MM.1S (cell line): Measurements from ENCODE around the gene TYW3.

Experiments used
- DNase-seq: peaks from one replicate; pipeline ENCODE4 v3.0.0-alpha.2; 2015
- H2AFZ ChIP-seq: fragments of 300-600 bp; sonication (generic); 2 replicates; pipeline ENCODE4 v1.6.0; 2016; ENCODE audit warnings: antibody characterized with exemption, low read length
- H3F3A ChIP-seq: fragments of 300-600 bp; sonication (generic); 2 replicates; pipeline ENCODE4 v1.6.1; 2016; ENCODE audit warnings: mild to moderate bottlenecking, antibody characterized with exemption, low read length, moderate library complexity, mixed read lengths; ENCODE audit not compliant: insufficient read depth
- H3K27ac ChIP-seq: fragments of 300-600 bp; sonication (generic); 2 replicates; pipeline ENCODE4 v1.5.1; 2016; ENCODE audit warnings: mild to moderate bottlenecking, low read length
- H3K27me3 ChIP-seq: fragments of 300-600 bp; sonication (generic); replicated peaks from 2 replicates; pipeline ENCODE4 v1.6.0; 2016; ENCODE audit warnings: low read length; ENCODE audit not compliant: insufficient read depth
- H3K36me3 ChIP-seq: fragments of 300-600 bp; sonication (generic); replicated peaks from 2 replicates; pipeline ENCODE4 v1.6.1; 2016; ENCODE audit warnings: mild to moderate bottlenecking, low read length, mixed read lengths; ENCODE audit not compliant: insufficient read depth
- H3K4me1 ChIP-seq: fragments of 300-600 bp; sonication (generic); 2 replicates; pipeline ENCODE4 v1.6.1; 2016; ENCODE audit warnings: low read length, mixed read lengths
- H3K4me2 ChIP-seq: fragments of 300-600 bp; sonication (generic); 2 replicates; pipeline ENCODE4 v1.6.0; 2016; ENCODE audit warnings: low read depth, low read length
- H3K4me3 ChIP-seq: fragments of 300-600 bp; sonication (generic); 2 replicates; pipeline ENCODE4 v1.5.1; 2016; ENCODE audit warnings: low read length, mixed read lengths
- H3K79me2 ChIP-seq: fragments of 300-600 bp; sonication (generic); 2 replicates; pipeline ENCODE4 v1.6.1; 2016; ENCODE audit warnings: mixed run types, low read length, mixed read lengths
- H3K9ac ChIP-seq: fragments of 300-600 bp; sonication (generic); 2 replicates; pipeline ENCODE4 v1.6.1; 2016; ENCODE audit warnings: low read length, mixed read lengths
- H3K9me2 ChIP-seq: fragments of 300-600 bp; sonication (generic); replicated peaks from 2 replicates; pipeline ENCODE4 v1.6.1; 2016; ENCODE audit warnings: mild to moderate bottlenecking, low read length, mixed read lengths; ENCODE audit not compliant: insufficient read depth
- H3K9me3 ChIP-seq: fragments of 300-600 bp; sonication (generic); replicated peaks from 2 replicates; pipeline ENCODE4 v1.6.1; 2016; ENCODE audit warnings: mild to moderate bottlenecking, low read length, mixed read lengths; ENCODE audit not compliant: insufficient read depth
- H4K20me1 ChIP-seq: fragments of 300-600 bp; sonication (generic); 2 replicates; pipeline ENCODE4 v1.6.1; 2016; ENCODE audit warnings: mild to moderate bottlenecking, low read length, moderate library complexity, mixed read lengths; ENCODE audit not compliant: insufficient read depth
- CTCF ChIP-seq: fragments of 300-600 bp; sonication (generic); IDR thresholded peaks from 2 replicates; pipeline ENCODE4 v1.5.1; 2016; ENCODE audit warnings: antibody characterized with exemption, low read length, mixed read lengths
- EZH2 ChIP-seq: fragments of 300-600 bp; sonication (generic); optimal IDR thresholded peaks from 2 replicates; pipeline ENCODE3; 2017; ENCODE audit warnings: low read depth, mild to moderate bottlenecking, antibody characterized with exemption, low read length, mixed read lengths
- EZH2phosphoT487 ChIP-seq: fragments of 300-600 bp; sonication (generic); IDR thresholded peaks from 2 replicates; pipeline ENCODE4 v1.6.1; 2018; ENCODE audit warnings: antibody characterized with exemption, low read length

Gene TYW3

GRCh38 chr1:74714429-74715235 lies 18.3 kb upstream of the TYW3 start:
- Histone ChIP-seq H3K9ac (no peak overlapping the region), H4K20me1 (no peaks in the 10 kb centered on the region), H3K9me3 (no peaks in the 10 kb centered on the region), H3K4me3 (no peak overlapping the region), H3K9me2 (no peaks in the 10 kb centered on the region), H2AFZ (no peak overlapping the region), H3K27ac (no peak overlapping the region), H3K4me1 (no peaks in the 10 kb centered on the region), H3K27me3 (no peaks in the 10 kb centered on the region), H3K4me2 (no peak overlapping the region), H3K36me3 (no peaks in the 10 kb centered on the region), H3K79me2 (no peaks in the 10 kb centered on the region), H3F3A (no peaks in the 10 kb centered on the region)
- DNase-seq, result no peak
- TF ChIP-seq CTCF, result no peak
- no peak for TF ChIP-seq EZH2
- TF ChIP-seq EZH2phosphoT487, result no peak

- Histone ChIP-seq H3F3A (no peaks in the 10 kb centered on the region), H3K4me2 (no peak overlapping the region), H4K20me1 (no peaks in the 10 kb centered on the region), H2AFZ (no peak overlapping the region), H3K27ac (no peak overlapping the region), H3K36me3 (no peaks in the 10 kb centered on the region), H3K79me2 (no peaks in the 10 kb centered on the region), H3K9me3 (no peaks in the 10 kb centered on the region), H3K27me3 (no peaks in the 10 kb centered on the region), H3K4me1 (no peaks in the 10 kb centered on the region), H3K9ac (no peak overlapping the region), H3K9me2 (no peaks in the 10 kb centered on the region), H3K4me3 (no peak overlapping the region)
- TF ChIP-seq CTCF, result no peak
- TF ChIP-seq EZH2, result no peak
- no peak for TF ChIP-seq EZH2phosphoT487
- no peak for DNase-seq
Measured at GRCh38 chr1:74715236-74715502, 17.8 kb upstream of the TYW3 start.

- no peaks in the 10 kb centered on the region for H3K79me2 ChIP-seq
- H3K27me3 ChIP-seq, result no peaks in the 10 kb centered on the region
- H3K36me3 ChIP-seq, result no peaks in the 10 kb centered on the region
Measured at GRCh38 chr1:74715806-74716205, 17.1 kb upstream of the TYW3 start.

More at GRCh38 chr1:74715806-74716205, 17.1 kb upstream of the TYW3 start:
- H3K4me1 ChIP-seq, result no peaks in the 10 kb centered on the region
- no peak overlapping the region for H3K4me2 ChIP-seq
- no peak for DNase-seq
- no peaks in the 10 kb centered on the region for H3K9me3 ChIP-seq
- no peak overlapping the region for H2AFZ ChIP-seq
- no peak for TF ChIP-seq EZH2phosphoT487
- TF ChIP-seq EZH2, result no peak
- no peak for TF ChIP-seq CTCF
- H3K27ac ChIP-seq, result no peak overlapping the region
- H3F3A ChIP-seq, result no peaks in the 10 kb centered on the region
- H4K20me1 ChIP-seq, result no peaks in the 10 kb centered on the region
- H3K9ac ChIP-seq, result no peak overlapping the region
- H3K9me2 ChIP-seq, result no peaks in the 10 kb centered on the region
- H3K4me3 ChIP-seq, result no peak overlapping the region
